GM20000 (cell line): ENCODE data around the gene ESRRG.

Experiments used
- DNase-seq: peaks from one replicate; pipeline ENCODE4 v3.0.0; 2012; ENCODE audit warnings: low spot score
- TF ChIP-seq, protein P1 (sequence below): IDR thresholded peaks from 2 replicates; pipeline ENCODE4 v1.5.1; 2012; ENCODE audit warnings: mild to moderate bottlenecking, control low read depth; ENCODE audit errors: extremely low read depth, missing control alignments

Gene ESRRG

DNA sequence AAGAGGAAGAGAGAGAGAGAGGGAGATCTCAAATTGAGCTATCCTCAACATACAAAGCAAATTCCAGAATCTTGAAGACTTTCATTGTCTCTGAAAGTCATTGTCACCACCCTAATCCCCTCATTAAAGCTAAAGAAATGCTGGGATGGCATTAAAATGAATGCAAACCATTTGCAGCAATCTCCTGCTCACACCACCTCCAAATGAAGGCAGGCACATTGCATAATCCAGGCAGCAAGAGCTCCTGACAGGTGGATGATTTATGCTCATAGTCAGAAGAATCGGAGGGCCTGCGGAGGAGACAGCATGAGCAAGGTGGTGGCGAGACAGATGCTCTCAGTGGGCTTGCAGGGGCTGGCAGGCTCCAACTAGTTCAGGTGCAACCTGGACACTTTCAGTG, 90.2 kb downstream of the ESRRG start:
- TF ChIP-seq, protein P1, sequence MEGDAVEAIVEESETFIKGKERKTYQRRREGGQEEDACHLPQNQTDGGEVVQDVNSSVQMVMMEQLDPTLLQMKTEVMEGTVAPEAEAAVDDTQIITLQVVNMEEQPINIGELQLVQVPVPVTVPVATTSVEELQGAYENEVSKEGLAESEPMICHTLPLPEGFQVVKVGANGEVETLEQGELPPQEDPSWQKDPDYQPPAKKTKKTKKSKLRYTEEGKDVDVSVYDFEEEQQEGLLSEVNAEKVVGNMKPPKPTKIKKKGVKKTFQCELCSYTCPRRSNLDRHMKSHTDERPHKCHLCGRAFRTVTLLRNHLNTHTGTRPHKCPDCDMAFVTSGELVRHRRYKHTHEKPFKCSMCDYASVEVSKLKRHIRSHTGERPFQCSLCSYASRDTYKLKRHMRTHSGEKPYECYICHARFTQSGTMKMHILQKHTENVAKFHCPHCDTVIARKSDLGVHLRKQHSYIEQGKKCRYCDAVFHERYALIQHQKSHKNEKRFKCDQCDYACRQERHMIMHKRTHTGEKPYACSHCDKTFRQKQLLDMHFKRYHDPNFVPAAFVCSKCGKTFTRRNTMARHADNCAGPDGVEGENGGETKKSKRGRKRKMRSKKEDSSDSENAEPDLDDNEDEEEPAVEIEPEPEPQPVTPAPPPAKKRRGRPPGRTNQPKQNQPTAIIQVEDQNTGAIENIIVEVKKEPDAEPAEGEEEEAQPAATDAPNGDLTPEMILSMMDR = no peak
- DNase-seq = no peak

DNA sequence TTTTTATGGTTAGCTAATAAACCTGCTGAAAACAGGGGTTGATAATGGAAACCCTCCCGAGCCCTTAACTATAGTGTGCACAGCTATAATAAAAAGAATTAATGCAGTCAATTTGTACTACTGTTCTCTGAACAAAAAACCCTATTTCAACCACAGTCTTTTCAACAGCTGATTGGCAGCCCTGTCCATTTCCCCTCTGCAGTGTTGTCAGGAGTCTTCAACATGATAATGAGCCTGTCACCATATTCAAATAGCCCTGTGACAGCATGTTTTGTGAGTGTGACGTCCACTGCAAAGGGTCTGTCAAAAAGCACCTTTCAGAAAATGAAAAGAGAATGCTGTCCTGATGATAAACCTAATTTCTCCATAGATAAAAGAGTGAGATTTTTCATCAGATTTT, 92.7 kb downstream of the ESRRG start:
- no peak for DNase-seq
- TF ChIP-seq, protein P1 = no peak

DNA sequence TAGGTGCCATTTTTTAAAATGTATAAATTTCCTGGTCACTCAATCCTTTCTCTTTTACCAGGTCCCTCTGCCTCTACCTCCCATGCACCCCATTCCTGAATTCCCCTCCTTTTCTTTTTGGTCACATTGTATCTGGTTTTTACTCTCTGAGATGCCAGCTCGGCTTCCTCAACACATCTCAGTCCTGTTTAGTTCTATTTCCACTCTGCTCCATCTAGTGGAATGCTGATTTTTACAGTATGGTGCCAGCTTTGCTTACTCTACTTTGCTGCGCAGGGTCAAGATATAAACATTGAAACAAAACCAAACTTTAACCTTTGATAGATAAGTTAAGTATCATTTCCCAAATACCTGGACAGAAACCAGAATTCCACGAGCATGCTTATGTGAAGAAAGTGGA, 96.0 kb downstream of the ESRRG start:
- DNase-seq = no peak
- TF ChIP-seq, protein P1 = no peak

DNA sequence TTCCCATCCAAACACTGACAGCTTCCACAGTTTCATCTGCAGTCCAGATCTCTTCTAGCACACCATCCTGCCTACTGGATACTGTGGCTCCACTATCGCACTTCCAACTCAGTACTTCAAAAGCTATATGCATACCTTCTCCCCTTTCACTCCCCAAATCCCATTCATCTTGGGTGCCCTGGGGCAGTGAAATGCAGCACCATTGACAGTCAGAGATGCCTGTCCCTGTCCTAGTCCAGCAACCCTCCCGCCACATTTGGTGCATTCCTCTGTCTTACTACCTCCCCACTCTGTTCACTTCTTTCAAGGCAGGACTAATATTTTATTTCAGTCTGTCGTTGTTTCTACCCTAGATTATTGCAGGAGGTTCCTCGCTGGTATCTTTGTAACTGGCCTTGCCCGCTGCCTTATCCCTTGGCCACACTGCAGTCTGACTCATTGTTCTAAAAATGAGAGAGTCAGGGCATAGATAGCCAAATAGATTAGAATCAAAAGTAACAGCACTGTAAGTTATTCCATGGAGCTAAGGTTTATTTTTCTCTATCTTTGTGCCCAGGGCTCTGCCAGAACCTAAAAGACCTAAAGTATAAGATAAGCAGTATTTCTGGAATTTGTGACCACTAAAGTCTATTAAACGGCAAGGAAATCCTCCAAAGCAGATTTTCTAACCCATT, 96.7 kb downstream of the ESRRG start:
- TF ChIP-seq, protein P1 = no peak
- DNase-seq = no peak

DNA sequence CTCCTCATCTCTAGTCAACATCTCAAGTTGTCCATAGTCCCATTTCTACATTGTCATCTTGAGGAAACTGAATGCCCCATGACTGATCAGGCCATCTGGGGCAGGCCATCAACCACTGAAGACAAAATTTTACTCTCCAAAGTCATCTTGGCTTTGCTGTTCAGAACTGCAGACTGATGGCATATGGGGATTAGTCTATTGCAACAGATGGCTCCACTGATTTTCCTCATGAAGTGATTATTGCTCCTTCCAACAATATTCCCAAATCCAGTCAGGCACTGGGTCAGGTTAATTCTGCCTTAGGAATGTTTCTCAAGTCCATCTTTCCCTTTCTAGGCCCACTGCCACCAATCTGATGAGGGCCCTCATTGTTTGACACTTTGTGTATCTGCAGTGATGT, 101.7 kb downstream of the ESRRG start:
- TF ChIP-seq, protein P1 = no peak
- DNase-seq = no peak

DNA sequence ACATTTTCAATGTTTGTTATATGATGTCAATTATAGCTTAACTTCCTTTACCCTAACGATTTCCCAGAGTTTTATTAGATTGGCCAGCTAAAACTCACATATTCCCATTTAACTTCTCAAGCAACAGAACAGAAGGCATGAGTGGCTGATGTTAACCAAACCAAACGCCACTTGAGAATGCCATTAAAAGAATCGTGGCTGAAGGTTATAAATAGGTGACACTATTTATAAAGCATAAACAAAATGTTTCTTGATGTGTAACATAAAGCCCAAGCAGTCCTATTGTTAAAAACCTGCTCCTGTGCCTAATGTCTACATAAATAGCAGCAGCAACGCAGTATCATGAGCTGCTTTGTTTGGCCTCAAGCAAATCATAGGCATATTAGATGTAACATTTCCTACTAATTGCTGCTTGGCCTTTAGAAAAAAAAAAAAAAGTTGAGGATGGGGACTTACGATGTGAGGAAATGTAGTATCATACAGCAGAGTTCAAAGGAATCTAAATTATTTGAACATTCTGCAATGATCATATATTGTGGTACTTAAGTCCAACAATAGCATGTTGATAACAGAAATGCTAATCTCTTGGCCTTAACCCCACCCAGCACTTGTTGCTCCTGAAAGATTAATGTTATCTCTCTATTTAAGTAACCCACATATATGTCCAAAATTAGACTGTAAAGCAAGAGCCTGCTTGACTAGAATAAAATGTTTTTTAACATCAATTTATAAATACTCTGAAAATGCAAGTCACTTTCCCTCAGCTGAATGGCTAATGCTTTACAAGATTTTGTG, 106.0 kb downstream of the ESRRG start:
- DNase-seq = no peak
- TF ChIP-seq, protein P1 = no peak

DNA sequence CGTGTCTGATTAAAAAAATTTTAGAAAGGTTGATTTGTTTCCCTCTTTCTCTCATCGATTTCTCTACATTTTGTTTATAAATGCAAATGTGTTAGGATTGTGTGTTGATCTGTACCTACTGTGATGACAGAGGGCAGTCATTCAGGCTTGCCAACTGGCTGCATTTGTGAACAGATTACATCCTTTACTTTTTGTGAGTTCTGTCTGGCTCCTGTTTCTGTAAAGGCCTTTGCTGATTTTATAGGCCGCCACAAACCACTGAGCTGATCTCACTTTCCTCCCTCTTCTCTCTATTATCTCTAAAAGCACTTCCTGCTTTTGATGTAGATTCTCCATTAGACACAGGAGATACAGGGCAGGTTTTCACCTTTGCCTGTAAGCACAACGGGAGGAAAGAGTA, 106.8 kb downstream of the ESRRG start:
- DNase-seq = no peak
- TF ChIP-seq, protein P1 = no peak
